Osteocyte (in vitro differentiated cells): Measurements from ENCODE around the gene TMEM132C. TPM values are rescaled to one million over a fixed set of nuclear protein-coding genes. Genes with fewer than 3 reads are reported as not detected.

Experiments used
- DNase-seq: peaks from one replicate; pipeline ENCODE4 v3.0.0; 2021; ENCODE audit warnings: mixed read lengths; ENCODE audit not compliant: unreplicated experiment; ENCODE audit errors: extremely low spot score
- H3K27ac Mint-ChIP-seq: one replicate; pipeline ENCODE4 v1.8.0; 2021; ENCODE audit warnings: mild to moderate bottlenecking, mixed read lengths; ENCODE audit not compliant: unreplicated experiment
- H3K27me3 Mint-ChIP-seq: one replicate; pipeline ENCODE4 v1.8.0; 2021; ENCODE audit warnings: mixed read lengths; ENCODE audit not compliant: unreplicated experiment
- H3K36me3 Mint-ChIP-seq: one replicate; pipeline ENCODE4 v1.8.0; 2021; ENCODE audit warnings: mixed read lengths; ENCODE audit not compliant: unreplicated experiment
- H3K4me1 Mint-ChIP-seq: one replicate; pipeline ENCODE4 v1.8.0; 2021; ENCODE audit warnings: mixed read lengths; ENCODE audit not compliant: unreplicated experiment
- H3K4me3 Mint-ChIP-seq: one replicate; pipeline ENCODE4 v1.8.0; 2021; ENCODE audit warnings: mild to moderate bottlenecking, moderate library complexity, mixed read lengths; ENCODE audit not compliant: unreplicated experiment
- H3K9me3 Mint-ChIP-seq: one replicate; pipeline ENCODE4 v1.8.0; 2021; ENCODE audit warnings: mixed read lengths; ENCODE audit not compliant: unreplicated experiment
- CTCF ChIP-seq: fragments of 200-600 bp; sonication (generic); IDR thresholded peaks from 2 replicates; pipeline ENCODE4 v1.5.0; 2021; ENCODE audit warnings: antibody characterized with exemption, mild to moderate bottlenecking, moderate library complexity
- total RNA-seq: library from RNA; stranded (reverse); gene quantifications from 2 replicates; pipeline ENCODE4 v1.2.1, GENCODE V29; 2021

Gene TMEM132C
- total RNA-seq, 1 donor from 2014 or later, result not detected

GRCh38 chr12:128323145-128323920 is 56.4 kb downstream of the TMEM132C start:
- Mint-ChIP-seq H3K36me3 (no peaks in the 10 kb centered on the region), H3K27me3 (no peaks in the 10 kb centered on the region), H3K4me1 (no peaks in the 10 kb centered on the region), H3K27ac (no peak overlapping the region), H3K9me3 (peaks cover 38% of the 10 kb centered on the region), H3K4me3 (no peak overlapping the region)
- no peak for TF ChIP-seq CTCF
- DNase-seq, result no peak

- no peaks in the 10 kb centered on the region for H3K4me1 Mint-ChIP-seq
These were observed 58.7 kb downstream of the TMEM132C start for GRCh38 chr12:128325646-128326045.

GRCh38 chr12:128326406-128326805 is 59.4 kb downstream of the TMEM132C start:
- Mint-ChIP-seq H3K4me1 (no peaks in the 10 kb centered on the region), H3K27ac (no peak overlapping the region), H3K36me3 (no peaks in the 10 kb centered on the region)

More at GRCh38 chr12:128325646-128326045, 58.7 kb downstream of the TMEM132C start:
- Mint-ChIP-seq H3K4me3 (no peak overlapping the region), H3K27ac (no peak overlapping the region), H3K36me3 (no peaks in the 10 kb centered on the region), H3K9me3 (peaks cover 27% of the 10 kb centered on the region), H3K27me3 (no peaks in the 10 kb centered on the region)
- TF ChIP-seq CTCF, result no peak
- no peak for DNase-seq

GRCh38 chr12:128328961-128329360 is 62.0 kb downstream of the TMEM132C start:
- Mint-ChIP-seq H3K27ac (no peak overlapping the region), H3K4me3 (no peak overlapping the region), H3K4me1 (no peaks in the 10 kb centered on the region), H3K27me3 (no peaks in the 10 kb centered on the region), H3K36me3 (no peaks in the 10 kb centered on the region), H3K9me3 (peaks cover 17% of the 10 kb centered on the region)
- no peak for DNase-seq
- TF ChIP-seq CTCF, result no peak

More at GRCh38 chr12:128326406-128326805, 59.4 kb downstream of the TMEM132C start:
- H3K4me3 Mint-ChIP-seq, result no peak overlapping the region
- peaks cover 29% of the 10 kb centered on the region for H3K9me3 Mint-ChIP-seq
- no peaks in the 10 kb centered on the region for H3K27me3 Mint-ChIP-seq
- no peak for DNase-seq
- TF ChIP-seq CTCF, result no peak

DNA sequence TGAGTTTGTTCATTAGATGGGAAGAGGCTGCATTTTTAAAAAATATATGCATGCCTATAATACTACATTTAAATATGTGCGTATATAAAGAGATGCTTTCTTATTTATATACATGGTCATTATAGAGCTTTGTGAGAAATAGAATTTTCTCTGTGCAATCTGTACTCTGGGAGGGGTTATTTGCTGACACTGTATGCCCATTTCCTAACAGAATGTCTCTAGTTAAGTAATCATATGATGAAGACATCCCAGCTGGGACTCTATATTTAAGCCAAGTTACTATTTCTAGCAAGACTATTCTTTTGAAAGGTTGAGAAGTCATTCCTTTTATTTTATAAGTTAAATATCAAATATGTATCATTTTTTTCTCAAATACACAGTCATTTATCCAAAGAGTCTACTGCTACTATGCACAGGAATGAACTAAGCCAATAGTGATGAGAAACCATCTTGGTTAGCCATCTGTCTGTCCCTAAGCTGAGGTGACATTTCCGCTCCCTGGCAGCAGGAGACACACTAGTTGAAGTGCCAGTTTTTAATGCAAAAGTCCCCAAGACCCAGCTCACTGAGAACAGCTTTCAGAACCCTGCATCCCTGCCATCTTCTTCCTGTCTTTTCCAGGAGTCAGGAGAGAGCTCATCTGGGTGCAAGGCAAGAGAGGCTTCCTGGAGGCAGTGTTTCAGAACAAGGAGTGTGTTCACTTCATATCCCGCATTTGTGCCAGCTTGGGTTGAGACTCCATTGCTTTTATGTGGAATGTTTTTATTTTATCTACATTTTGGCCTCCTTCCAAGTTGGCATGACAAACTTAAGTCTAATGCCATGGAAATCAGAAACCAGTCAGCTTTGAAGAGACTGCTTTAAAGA is 69.5 kb downstream of the TMEM132C start:
- Mint-ChIP-seq H3K27me3 (no peaks in the 10 kb centered on the region), H3K36me3 (no peaks in the 10 kb centered on the region), H3K4me1 (no peaks in the 10 kb centered on the region), H3K9me3 (peaks cover 25% of the 10 kb centered on the region), H3K4me3 (no peak overlapping the region), H3K27ac (no peak overlapping the region)
- no peak for DNase-seq
- TF ChIP-seq CTCF, result no peak
